Liver (tissue), 3 donors: ENCODE measurements around the gene LRRTM4.

Experiments used
- ATF3 ChIP-seq: IDR thresholded peaks from 2 replicates; pipeline ENCODE4 v1.6.1; 2016; ENCODE audit warnings: antibody characterized with exemption
- GABPA ChIP-seq, 2 donors: IDR thresholded peaks in 1 of 2; conservative IDR thresholded peaks in 1 of 2; 2 replicates each; pipeline ENCODE4 v1.6.1; 2016; ENCODE audit warnings: antibody characterized with exemption in 2 of 2, mild to moderate bottlenecking in 1 of 2, moderate library complexity in 1 of 2
- HNF4A ChIP-seq, 2 donors: conservative IDR thresholded peaks; 2 replicates each; pipeline ENCODE4 v1.6.1; 2016; ENCODE audit warnings: antibody characterized with exemption in 2 of 2, mild to moderate bottlenecking in 2 of 2
- HNF4G ChIP-seq: IDR thresholded peaks from 2 replicates; pipeline ENCODE4 v1.6.1; 2016; ENCODE audit warnings: antibody characterized with exemption
- JUND ChIP-seq, 2 donors: IDR thresholded peaks; 2 replicates each; pipeline ENCODE4 v1.6.1; 2016; ENCODE audit warnings: antibody characterized with exemption in 2 of 2
- MAX ChIP-seq: IDR thresholded peaks from 2 replicates; pipeline ENCODE4 v1.6.1; 2016; ENCODE audit warnings: antibody characterized with exemption
- SP1 ChIP-seq: IDR thresholded peaks from 2 replicates; pipeline ENCODE4 v1.6.1; 2018; ENCODE audit warnings: antibody characterized with exemption, mild to moderate bottlenecking
- TAF1 ChIP-seq: conservative IDR thresholded peaks from 2 replicates; pipeline ENCODE4 v1.6.1; 2016; ENCODE audit warnings: antibody characterized with exemption, mild to moderate bottlenecking
- TF ChIP-seq, protein P1 (sequence below): fragments of 150-350 bp; IDR thresholded peaks from 2 replicates; pipeline ENCODE4 v1.5.1; 2017; ENCODE audit warnings: improper control_type of control experiment, low read depth, low read length; ENCODE audit not compliant: missing input control
- TF ChIP-seq, protein P2 (sequence below): IDR thresholded peaks from 2 replicates; pipeline ENCODE4 v1.6.1; 2016; ENCODE audit warnings: antibody characterized with exemption, mild to moderate bottlenecking
- donor health status: healthy.
- donor health status: healthy.

DNA sequence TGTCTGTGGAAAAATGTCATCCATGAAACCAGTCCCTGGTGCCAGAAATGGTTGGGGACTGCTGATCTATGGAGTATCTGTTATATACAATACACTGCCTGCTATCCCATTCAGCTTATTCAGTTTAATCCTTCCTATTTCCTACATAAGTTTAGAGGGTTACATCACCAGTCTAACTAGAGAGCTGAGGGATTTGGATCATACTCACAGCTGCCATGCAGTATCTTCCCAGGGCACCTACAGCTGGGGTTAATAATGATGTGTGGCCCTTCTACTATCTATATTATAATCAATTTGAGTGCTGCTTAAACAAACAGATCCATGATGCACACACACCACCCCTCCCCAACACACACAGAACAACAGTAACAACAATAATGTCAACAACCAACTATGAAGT, 524.0 kb downstream of the LRRTM4 start:
- TF ChIP-seq, protein P1, sequence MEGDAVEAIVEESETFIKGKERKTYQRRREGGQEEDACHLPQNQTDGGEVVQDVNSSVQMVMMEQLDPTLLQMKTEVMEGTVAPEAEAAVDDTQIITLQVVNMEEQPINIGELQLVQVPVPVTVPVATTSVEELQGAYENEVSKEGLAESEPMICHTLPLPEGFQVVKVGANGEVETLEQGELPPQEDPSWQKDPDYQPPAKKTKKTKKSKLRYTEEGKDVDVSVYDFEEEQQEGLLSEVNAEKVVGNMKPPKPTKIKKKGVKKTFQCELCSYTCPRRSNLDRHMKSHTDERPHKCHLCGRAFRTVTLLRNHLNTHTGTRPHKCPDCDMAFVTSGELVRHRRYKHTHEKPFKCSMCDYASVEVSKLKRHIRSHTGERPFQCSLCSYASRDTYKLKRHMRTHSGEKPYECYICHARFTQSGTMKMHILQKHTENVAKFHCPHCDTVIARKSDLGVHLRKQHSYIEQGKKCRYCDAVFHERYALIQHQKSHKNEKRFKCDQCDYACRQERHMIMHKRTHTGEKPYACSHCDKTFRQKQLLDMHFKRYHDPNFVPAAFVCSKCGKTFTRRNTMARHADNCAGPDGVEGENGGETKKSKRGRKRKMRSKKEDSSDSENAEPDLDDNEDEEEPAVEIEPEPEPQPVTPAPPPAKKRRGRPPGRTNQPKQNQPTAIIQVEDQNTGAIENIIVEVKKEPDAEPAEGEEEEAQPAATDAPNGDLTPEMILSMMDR = no peak
- TF ChIP-seq GABPA (IDR thresholded peaks at IDR 0.05 in 1 of 2, conservative IDR thresholded peaks at IDR 0.05 in 1 of 2) = no peak
- no peak for TF ChIP-seq TAF1
- TF ChIP-seq SP1 = no peak
- no peak for TF ChIP-seq HNF4G
- TF ChIP-seq MAX = no peak
- no peak for TF ChIP-seq HNF4A (conservative IDR thresholded peaks at IDR 0.05)
- TF ChIP-seq JUND (IDR thresholded peaks at IDR 0.05) = no peak
- no peak for TF ChIP-seq ATF3
- TF ChIP-seq, protein P2, sequence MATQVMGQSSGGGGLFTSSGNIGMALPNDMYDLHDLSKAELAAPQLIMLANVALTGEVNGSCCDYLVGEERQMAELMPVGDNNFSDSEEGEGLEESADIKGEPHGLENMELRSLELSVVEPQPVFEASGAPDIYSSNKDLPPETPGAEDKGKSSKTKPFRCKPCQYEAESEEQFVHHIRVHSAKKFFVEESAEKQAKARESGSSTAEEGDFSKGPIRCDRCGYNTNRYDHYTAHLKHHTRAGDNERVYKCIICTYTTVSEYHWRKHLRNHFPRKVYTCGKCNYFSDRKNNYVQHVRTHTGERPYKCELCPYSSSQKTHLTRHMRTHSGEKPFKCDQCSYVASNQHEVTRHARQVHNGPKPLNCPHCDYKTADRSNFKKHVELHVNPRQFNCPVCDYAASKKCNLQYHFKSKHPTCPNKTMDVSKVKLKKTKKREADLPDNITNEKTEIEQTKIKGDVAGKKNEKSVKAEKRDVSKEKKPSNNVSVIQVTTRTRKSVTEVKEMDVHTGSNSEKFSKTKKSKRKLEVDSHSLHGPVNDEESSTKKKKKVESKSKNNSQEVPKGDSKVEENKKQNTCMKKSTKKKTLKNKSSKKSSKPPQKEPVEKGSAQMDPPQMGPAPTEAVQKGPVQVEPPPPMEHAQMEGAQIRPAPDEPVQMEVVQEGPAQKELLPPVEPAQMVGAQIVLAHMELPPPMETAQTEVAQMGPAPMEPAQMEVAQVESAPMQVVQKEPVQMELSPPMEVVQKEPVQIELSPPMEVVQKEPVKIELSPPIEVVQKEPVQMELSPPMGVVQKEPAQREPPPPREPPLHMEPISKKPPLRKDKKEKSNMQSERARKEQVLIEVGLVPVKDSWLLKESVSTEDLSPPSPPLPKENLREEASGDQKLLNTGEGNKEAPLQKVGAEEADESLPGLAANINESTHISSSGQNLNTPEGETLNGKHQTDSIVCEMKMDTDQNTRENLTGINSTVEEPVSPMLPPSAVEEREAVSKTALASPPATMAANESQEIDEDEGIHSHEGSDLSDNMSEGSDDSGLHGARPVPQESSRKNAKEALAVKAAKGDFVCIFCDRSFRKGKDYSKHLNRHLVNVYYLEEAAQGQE = no peak
